ENCODE measurements around the gene SDR9C7.
"Not testable (repeated sequence)": the region's sequence is repeated elsewhere in the genome, so short reads cannot be mapped to it uniquely, and the experiment has no call there.

Gene SDR9C7

DNA sequence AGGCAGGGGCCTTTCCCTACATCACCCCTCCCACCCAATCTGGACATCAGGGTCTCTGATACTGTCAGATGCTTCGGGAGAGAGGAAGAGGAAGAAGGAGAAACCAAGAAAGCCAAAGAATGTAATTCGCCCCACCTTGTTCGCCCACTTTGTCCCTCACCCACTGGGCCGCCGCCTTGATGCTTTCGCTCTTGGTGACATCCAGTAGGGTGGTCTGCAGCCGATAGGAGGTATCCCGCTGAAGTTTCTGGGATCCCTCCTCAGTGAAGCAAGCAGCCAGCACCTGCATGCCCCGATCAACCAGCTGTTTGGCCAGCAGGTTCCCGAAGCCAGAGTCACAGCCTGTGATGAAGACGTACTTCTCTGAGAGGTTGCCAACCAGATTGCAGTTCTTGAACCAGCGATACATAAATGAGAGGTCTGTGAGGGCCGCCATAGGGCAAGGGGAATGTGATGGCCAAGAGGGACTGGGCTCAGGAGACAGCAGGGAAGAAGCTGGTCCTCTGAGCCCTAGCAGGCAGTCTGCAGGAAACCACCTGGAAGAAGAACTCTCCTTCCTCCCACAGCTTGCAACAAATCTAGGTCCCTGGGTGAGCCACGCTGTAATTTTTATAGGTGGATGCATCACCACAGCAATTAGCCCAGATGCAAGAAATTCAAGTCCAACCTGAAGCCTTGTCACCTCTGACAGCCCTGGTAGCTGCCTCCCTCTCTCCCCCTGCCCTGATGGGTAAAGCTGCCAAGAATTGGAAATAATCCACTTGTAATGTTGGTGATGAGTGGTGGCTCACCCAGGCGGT lies at the start of gene SDR9C7:
Gene SDR9C7, minus strand, starts transcription at position 583 of the 800 bp plus-strand sequence. Its CDS starts 147 bp downstream, at position 436.
- DNase-seq (ENCODE audit: low read depth, low spot score), result no peak

DNA sequence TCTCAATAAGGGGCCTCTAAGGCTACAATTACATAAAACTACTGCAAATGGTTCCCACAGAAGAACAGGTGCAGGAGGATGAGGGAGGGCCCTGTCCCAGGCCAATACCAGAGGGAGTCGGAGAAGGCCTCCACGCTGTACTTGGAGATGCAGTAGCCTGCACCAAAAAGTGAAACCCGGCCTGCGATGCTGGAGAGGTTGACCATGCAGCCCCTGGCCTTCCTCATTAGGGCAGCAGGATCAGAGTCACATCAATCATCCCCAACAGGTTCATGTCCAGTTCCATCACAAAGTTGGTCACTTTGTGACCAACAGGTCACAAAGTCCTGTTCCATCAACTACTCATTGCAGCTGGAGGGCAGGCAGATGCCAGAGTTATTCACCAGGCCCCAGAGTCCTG lies 49.2 kb upstream of the SDR9C7 start:
- DNase-seq (ENCODE audit: low read depth, low spot score), result no peak

DNA sequence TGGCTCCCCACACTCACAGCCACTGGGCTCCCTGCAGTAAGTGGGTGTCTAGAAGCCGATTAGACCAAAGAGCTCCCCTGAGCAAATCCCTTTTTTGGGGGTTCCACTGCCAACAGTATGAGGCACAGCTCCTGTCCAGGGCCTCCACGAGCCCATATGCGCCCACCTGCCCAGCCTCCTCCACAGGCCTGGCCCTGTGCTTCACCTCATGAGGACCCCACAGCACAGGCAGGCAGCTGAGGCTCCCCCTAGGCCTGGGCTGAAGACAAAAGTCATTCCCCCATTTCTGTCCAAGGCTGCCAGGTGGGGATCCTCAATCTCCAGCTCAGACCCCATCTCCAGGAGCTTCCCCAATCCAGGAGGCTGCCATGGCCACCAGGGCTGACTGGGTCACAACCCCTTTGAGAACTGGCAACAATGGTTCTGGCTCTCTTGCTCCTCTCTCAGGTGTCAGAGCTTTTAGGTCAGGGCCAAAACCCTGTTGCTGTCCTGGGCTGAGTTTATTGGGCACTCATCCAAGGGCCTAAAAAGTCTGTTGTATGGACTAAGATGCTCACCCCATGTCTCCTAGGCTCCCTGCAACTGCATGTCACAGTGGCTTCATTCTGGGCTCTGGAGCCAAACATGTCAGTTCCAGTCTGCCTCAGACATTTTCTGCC lies 48.5 kb upstream of the SDR9C7 start:
- DNase-seq (ENCODE audit: low read depth, low spot score), result not testable (repeated sequence)

DNA sequence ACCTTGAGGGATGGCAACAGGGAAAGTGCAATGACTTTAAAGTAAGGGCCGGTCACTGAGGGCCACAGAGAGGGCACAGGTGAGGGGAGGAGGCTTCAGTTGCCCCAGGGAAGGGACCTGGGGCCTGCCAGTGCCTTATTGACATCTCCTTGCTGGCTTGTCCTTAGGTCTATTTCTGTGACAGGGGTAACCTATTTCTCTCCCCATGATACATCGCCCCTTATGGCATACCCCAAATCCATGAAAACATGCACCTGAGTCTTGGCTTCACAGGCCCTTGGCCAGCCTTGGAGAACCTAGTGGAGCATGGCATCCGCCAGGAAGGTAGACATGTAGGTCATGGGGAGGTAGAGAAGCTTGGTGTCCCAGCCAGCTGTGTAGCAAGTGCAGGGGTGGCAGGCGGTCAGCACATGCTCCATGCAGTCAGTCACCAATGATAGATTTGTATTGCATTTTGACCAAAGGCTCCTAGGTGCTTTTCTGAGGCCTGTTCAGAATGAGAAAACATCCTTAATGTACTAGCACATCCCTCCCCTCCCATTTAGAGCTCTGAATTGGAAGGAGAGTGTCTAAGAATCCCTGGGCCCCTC lies 46.8 kb upstream of the SDR9C7 start:
- no peak for DNase-seq (ENCODE audit: low read depth, low spot score)

GRCh38 chr12:56980268-56980667 lies 46.1 kb upstream of the SDR9C7 start:
- no peak for DNase-seq (ENCODE audit: low read depth, low spot score)

- DNase-seq (ENCODE audit: low read depth, low spot score), result no peak
Observed at GRCh38 chr12:56979628-56980027, 45.4 kb upstream of the SDR9C7 start.

DNA sequence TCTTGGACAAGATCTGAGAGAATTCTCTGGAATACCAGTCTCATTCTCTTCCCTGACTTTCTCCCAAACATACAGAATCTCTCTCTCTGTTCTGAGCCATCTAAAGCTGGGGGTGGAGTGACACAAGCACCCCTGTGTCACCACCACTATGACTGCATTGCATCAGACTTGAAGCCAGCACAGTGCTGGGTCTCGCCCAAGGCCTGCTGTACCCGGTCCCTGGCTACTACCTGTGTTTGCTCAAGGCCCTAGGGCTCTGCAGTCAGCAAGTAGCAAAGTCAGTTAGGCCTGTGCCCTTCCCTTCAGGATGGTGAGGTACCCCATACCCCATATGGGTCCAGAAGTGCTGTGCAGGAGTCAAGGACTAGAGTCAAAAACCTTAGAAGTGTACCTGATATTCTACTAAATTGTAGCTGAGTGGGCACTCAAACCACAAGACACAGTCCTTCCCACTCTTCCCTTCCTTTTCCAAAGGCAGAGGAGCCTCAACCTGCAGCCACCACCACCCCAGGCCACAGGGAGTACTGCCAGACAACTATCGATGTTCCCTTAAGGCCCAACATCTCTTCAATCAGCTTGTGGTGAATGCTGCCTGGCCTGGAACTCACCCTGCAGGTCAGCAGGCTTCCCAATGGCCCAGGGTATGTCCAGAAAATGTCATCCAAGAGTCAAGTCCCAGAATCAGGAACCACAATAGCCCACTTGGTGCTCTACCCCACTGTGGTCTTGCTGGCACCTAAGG lies 44.4 kb upstream of the SDR9C7 start:
- DNase-seq (ENCODE audit: low read depth, low spot score), result no peak

- DNase-seq (ENCODE audit: low read depth, low spot score), result not testable (repeated sequence)
Observed at GRCh38 chr12:56977361-56977760, 43.2 kb upstream of the SDR9C7 start.

DNA sequence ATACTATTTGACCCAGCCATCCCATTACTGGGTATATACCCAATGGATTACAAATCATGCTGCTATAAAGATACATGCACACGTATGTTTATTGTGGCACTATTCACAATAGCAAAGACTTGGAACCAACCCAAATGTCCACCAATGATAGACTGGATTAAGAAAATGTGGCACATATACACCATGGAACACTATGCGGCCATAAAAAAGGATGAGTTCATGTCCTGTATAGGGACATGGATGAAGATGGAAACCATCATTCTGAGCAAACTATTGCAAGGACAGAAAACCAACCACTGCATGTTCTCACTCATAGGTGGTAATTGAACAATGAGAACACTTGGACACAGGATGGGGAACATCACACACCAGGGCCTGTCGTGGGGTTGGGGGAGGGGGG lies 40.0 kb upstream of the SDR9C7 start:
- not testable (repeated sequence) for DNase-seq (ENCODE audit: low read depth, low spot score)

GRCh38 chr12:56968910-56969309 lies 34.7 kb upstream of the SDR9C7 start:
- DNase-seq (ENCODE audit: low read depth, low spot score), result not testable (repeated sequence)

- DNase-seq (ENCODE audit: low read depth, low spot score), result not testable (repeated sequence)
Observed at GRCh38 chr12:56965997-56966642, 31.9 kb upstream of the SDR9C7 start.

DNA sequence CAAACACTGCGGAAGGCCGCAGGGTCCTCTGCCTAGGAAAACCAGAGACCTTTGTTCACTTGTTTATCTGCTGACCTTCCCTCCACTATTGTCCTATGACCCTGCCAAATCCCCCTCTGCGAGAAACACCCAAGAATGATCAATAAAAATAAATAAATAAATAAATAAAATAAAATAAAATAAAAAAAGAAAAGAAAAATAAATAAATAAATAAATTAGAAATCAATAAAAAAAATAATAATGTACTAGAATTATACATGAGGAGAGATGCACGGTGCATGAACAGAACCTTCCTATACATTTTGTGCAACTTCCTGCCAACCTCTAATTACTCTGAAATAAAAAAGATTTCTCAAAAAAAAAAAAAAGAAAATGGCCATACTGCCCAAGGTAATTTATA lies 30.9 kb upstream of the SDR9C7 start:
- not testable (repeated sequence) for DNase-seq (ENCODE audit: low read depth, low spot score)

- DNase-seq (ENCODE audit: low read depth, low spot score), result not testable (repeated sequence)
Observed at GRCh38 chr12:56963557-56963956, 29.3 kb upstream of the SDR9C7 start.

- not testable (repeated sequence) for DNase-seq (ENCODE audit: low read depth, low spot score)
Observed at GRCh38 chr12:56962247-56962646, 28.0 kb upstream of the SDR9C7 start.

DNA sequence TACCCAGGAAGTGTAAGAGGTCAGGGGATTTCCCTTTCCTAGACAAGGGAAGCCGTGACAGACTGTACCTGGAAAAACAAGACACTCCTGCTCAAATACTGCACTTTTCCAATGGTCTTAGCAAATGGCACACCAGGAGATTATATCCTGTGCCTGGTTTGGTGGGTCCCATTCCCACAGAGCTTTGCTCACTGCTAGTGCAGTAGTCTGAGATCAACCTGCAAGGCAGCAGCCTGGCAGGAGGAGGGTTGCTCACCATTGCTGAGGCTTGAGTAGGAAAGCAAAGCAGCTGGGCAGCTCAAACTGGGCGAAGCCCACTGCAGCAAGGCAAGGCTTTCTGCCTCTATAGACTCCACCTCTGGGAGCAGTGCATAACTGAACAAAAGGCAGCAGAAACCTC lies 24.2 kb upstream of the SDR9C7 start:
- DNase-seq (ENCODE audit: low read depth, low spot score), result no peak

GRCh38 chr12:56957229-56958052 lies 23.2 kb upstream of the SDR9C7 start, which contains the start of gene RDH16:
Gene RDH16, minus strand, starts transcription at chr12:56957608. Its CDS starts 146 bp downstream, at chr12:56957462.
- DNase-seq (ENCODE audit: low read depth, low spot score), result no peak

DNA sequence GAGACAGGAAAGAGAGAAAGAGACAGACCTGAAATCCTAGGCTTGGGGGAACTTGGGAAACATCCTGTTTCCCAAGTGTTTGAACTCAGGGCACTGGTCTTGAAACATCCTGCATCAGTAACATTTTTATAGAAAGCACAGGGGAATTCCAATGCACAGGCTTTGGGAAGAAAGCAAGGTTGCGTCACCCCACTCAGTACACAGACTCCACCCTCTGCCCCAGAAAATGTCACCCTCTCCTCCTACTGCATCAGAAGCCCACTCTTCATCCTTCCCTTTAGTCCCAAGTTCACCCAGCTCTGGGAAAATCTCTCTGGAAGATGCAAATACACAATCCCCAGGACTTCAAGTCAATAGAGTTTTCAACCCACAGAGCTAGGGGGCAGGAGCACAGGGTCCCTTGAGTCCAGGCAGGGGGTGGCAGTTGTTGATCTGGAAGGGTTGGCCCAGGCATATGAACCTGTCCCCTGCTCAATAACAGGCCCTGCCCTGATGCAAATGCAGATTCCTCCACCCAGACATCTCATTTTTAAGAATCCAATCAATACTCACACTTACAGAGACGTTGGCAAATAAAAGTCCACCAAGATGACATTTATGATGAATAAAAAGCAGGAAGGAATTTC lies 21.5 kb upstream of the SDR9C7 start:
- no peak for DNase-seq (ENCODE audit: low read depth, low spot score)

- DNase-seq (ENCODE audit: low read depth, low spot score), result no peak
Observed at GRCh38 chr12:56954958-56955355, 20.7 kb upstream of the SDR9C7 start.

- DNase-seq (ENCODE audit: low read depth, low spot score), result no peak
Observed at GRCh38 chr12:56954057-56954957, 20.1 kb upstream of the SDR9C7 start.

All from iPS DF 19.7 (cell line).